ENCODE measurements around the gene CFAP99.

GRCh38 chr4:2389691-2390090, 29.1 kb upstream of the CFAP99 start:
- TF ChIP-seq, protein P1, sequence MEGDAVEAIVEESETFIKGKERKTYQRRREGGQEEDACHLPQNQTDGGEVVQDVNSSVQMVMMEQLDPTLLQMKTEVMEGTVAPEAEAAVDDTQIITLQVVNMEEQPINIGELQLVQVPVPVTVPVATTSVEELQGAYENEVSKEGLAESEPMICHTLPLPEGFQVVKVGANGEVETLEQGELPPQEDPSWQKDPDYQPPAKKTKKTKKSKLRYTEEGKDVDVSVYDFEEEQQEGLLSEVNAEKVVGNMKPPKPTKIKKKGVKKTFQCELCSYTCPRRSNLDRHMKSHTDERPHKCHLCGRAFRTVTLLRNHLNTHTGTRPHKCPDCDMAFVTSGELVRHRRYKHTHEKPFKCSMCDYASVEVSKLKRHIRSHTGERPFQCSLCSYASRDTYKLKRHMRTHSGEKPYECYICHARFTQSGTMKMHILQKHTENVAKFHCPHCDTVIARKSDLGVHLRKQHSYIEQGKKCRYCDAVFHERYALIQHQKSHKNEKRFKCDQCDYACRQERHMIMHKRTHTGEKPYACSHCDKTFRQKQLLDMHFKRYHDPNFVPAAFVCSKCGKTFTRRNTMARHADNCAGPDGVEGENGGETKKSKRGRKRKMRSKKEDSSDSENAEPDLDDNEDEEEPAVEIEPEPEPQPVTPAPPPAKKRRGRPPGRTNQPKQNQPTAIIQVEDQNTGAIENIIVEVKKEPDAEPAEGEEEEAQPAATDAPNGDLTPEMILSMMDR (IDR thresholded peaks at IDR 0.05): no peak
- TF ChIP-seq POLR2A (IDR thresholded peaks at IDR 0.05) (no peak), EP300 (IDR thresholded peaks at IDR 0.05) (no peak)
